ENCODE measurements around the gene ARAP3. TPM values are rescaled to one million over a fixed set of nuclear protein-coding genes. Genes with fewer than 3 reads are reported as not detected.

The ARAP3 gene
- total RNA-seq, 1 experiment from 2014 or later: 17.5 TPM

DNA sequence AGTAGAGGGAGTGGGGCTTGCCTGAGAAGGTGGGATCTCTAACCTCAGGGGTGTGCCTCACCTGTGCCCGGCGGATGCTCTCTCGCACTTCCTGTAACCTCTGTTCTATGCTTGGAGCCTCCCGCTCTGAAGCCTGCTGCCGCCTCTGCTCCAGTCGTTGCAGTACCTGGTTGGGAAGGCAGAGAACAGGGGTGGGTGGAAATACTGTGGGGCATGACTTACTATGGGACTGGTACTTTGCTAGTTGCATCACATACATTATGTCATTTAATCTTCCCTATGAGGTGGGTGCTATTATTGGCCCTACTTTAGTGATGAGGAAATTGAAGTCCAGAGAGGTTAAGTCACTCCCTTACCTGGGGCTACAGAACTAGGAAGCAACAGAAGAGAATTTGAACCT lies 36.0 kb downstream of the ARAP3 start:
- no peaks in the 10 kb centered on the region for H3K27me3 Mint-ChIP-seq (ENCODE audit: unreplicated experiment)
- intact Hi-C loops (cut with micrococcal nuclease; ENCODE audit: unreplicated experiment): no loop called here
- H3K27ac Mint-ChIP-seq (ENCODE audit: unreplicated experiment): no peak overlapping the region
- peaks cover 18% of the 10 kb centered on the region for H3K4me1 Mint-ChIP-seq (ENCODE audit: low read depth, unreplicated experiment)
- CTCF ChIA-PET: no interaction called here
- no peak for DNase-seq
- TF ChIP-seq, protein P1, sequence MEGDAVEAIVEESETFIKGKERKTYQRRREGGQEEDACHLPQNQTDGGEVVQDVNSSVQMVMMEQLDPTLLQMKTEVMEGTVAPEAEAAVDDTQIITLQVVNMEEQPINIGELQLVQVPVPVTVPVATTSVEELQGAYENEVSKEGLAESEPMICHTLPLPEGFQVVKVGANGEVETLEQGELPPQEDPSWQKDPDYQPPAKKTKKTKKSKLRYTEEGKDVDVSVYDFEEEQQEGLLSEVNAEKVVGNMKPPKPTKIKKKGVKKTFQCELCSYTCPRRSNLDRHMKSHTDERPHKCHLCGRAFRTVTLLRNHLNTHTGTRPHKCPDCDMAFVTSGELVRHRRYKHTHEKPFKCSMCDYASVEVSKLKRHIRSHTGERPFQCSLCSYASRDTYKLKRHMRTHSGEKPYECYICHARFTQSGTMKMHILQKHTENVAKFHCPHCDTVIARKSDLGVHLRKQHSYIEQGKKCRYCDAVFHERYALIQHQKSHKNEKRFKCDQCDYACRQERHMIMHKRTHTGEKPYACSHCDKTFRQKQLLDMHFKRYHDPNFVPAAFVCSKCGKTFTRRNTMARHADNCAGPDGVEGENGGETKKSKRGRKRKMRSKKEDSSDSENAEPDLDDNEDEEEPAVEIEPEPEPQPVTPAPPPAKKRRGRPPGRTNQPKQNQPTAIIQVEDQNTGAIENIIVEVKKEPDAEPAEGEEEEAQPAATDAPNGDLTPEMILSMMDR (IDR thresholded peaks at IDR 0.05; ENCODE audit: unreplicated experiment): no peak
- H3K36me3 Mint-ChIP-seq (ENCODE audit: insufficient read depth, unreplicated experiment): peaks cover 32% of the 10 kb centered on the region
- H3K9me3 Mint-ChIP-seq (ENCODE audit: low read depth, unreplicated experiment): no peaks in the 10 kb centered on the region
- BruUV-seq (replicated peaks): no TSS peak
- no peak overlapping the region for H3K4me3 Mint-ChIP-seq (ENCODE audit: low read depth, unreplicated experiment)

DNA sequence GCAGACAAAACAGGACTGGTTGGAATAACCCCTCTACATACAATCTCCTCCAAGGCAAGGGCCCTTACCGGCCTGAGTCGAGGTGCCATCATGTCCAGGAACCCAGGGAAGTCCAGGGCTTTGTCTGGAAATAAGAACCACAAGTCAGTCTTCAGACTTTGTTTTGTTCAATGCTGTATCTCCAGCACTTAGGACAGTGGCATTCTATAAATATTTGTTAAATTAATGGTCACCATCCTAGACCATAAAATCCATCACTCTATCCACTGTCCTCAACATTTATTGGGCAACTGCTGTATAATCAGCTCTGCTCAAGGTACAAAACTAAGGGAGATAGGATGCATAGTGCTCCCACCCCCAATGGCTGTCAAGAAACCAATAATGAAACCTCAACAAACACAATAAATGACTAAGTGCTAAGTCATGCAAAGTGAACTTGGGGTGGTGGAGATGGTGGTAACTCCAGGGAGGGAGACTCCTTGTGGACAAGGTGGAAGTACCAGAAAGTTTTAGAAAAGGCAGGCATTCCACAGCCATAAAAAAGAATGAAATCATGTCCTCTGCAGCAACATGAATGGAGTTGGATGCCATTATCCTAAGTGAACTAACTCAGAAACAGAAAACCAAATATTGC lies 40.3 kb downstream of the ARAP3 start:
- peaks cover 38% of the 10 kb centered on the region for H3K36me3 Mint-ChIP-seq (ENCODE audit: insufficient read depth, unreplicated experiment)
- intact Hi-C loops (cut with micrococcal nuclease; ENCODE audit: unreplicated experiment): no loop called here

DNA sequence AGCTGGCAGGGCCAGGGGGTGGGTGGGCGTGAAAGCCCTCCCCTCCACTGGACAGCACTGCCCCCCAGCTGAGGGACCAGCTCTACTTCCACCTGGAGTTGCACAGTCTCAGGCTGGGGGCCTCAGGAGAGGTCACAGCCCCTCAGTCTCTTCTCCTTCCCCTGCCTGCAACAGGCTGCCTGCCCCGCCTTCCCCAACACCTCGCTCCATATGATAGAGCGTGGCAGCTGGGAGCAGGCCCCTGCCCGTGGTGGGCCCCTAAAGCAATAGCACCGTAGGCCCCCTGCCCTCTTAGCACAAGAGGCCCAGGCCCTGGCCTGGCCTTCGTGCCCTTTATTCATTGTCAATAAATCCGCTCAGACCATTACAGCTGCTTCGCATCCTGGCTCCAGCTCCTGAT lies 41.3 kb downstream of the ARAP3 start:
- H3K36me3 Mint-ChIP-seq (ENCODE audit: insufficient read depth, unreplicated experiment): peaks cover 49% of the 10 kb centered on the region
- intact Hi-C loops (cut with micrococcal nuclease; ENCODE audit: unreplicated experiment): no loop called here
- CTCF ChIA-PET: no interaction called here
- BruUV-seq (replicated peaks): no TSS peak
- no peak overlapping the region for H3K4me3 Mint-ChIP-seq (ENCODE audit: low read depth, unreplicated experiment)
- no peak for DNase-seq
- no peak overlapping the region for H3K27ac Mint-ChIP-seq (ENCODE audit: unreplicated experiment)
- H3K9me3 Mint-ChIP-seq (ENCODE audit: low read depth, unreplicated experiment): no peaks in the 10 kb centered on the region
- peaks cover 22% of the 10 kb centered on the region for H3K4me1 Mint-ChIP-seq (ENCODE audit: low read depth, unreplicated experiment)
- TF ChIP-seq, protein P1 (IDR thresholded peaks at IDR 0.05; ENCODE audit: unreplicated experiment): no peak
- H3K27me3 Mint-ChIP-seq (ENCODE audit: unreplicated experiment): no peaks in the 10 kb centered on the region

More for the DNA sequence above, 40.3 kb downstream of the ARAP3 start:
- CTCF ChIA-PET: interaction anchor here (1.9 kb wide), 1 partner anchor 50 kb away, joined by 6 read pairs; no protein-coding TSS in a partner anchor
- Mint-ChIP-seq H3K9me3 (ENCODE audit: low read depth, unreplicated experiment) (no peaks in the 10 kb centered on the region), H3K27ac (ENCODE audit: unreplicated experiment) (no peak overlapping the region), H3K27me3 (ENCODE audit: unreplicated experiment) (no peaks in the 10 kb centered on the region), H3K4me3 (ENCODE audit: low read depth, unreplicated experiment) (no peak overlapping the region), H3K4me1 (ENCODE audit: low read depth, unreplicated experiment) (peaks cover 20% of the 10 kb centered on the region)
- no TSS peak for BruUV-seq (replicated peaks)
- TF ChIP-seq, protein P1 (IDR thresholded peaks at IDR 0.05; ENCODE audit: unreplicated experiment): peak; percentile 56
- DNase-seq: peak; percentile 54

DNA sequence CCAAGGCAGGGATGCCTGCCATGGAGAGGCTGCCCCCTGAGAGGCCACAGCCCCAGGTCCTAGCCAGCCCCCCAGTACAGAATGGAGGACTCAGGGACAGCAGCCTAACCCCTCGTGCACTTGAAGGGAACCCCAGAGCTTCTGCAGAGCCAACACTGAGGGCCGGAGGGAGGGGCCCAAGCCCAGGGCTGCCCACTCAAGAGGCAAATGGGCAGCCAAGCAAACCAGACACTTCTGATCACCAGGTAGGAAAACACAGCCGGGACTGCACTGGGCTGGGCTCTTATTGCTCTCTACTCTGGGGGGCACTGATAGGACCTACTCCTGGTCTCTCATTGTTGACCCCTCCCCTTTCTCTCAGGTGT lies 42.0 kb downstream of the ARAP3 start:
- BruUV-seq (replicated peaks): no TSS peak
- no peaks in the 10 kb centered on the region for H3K27me3 Mint-ChIP-seq (ENCODE audit: unreplicated experiment)
- CTCF ChIA-PET: no interaction called here
- intact Hi-C loops (cut with micrococcal nuclease; ENCODE audit: unreplicated experiment): no loop called here
- H3K27ac Mint-ChIP-seq (ENCODE audit: unreplicated experiment): no peak overlapping the region
- H3K4me1 Mint-ChIP-seq (ENCODE audit: low read depth, unreplicated experiment): peaks cover 28% of the 10 kb centered on the region
- H3K4me3 Mint-ChIP-seq (ENCODE audit: low read depth, unreplicated experiment): no peak overlapping the region
- H3K9me3 Mint-ChIP-seq (ENCODE audit: low read depth, unreplicated experiment): no peaks in the 10 kb centered on the region
- peaks cover 49% of the 10 kb centered on the region for H3K36me3 Mint-ChIP-seq (ENCODE audit: insufficient read depth, unreplicated experiment)
- DNase-seq: no peak
- TF ChIP-seq, protein P1 (IDR thresholded peaks at IDR 0.05; ENCODE audit: unreplicated experiment): no peak
